DMS 273 (cell line): Measurements from ENCODE around the gene SLC4A5.
A peak's percentile ranks its signal among the peaks of the same experiment; 100 is the strongest.

Experiments used
- DNase-seq: peaks from one replicate; lab custom pipeline; 2025; ENCODE audit not compliant: unreplicated experiment; lab: John Stamatoyannopoulos, UW

The SLC4A5 gene

DNA sequence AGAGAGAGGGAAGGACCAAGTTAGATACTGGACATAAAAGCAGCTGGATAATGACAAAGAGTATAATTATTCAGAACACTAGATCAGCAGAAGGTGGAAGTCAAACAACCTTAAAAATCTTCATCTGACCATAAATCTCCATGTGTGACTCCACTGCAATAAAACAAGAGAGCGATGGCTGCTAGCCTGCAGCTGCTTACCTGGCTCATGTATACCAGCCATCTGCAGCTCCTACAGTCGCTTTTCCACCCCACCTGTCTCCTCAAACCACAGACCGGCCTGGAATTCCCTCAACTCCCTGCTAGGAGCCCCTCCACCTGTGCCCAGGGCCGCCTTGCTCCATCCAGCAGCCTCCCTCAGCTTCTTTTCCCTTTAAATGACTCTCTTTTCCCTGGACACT lies 64.5 kb downstream of the SLC4A5 start:
- DNase-seq = no peak

DNA sequence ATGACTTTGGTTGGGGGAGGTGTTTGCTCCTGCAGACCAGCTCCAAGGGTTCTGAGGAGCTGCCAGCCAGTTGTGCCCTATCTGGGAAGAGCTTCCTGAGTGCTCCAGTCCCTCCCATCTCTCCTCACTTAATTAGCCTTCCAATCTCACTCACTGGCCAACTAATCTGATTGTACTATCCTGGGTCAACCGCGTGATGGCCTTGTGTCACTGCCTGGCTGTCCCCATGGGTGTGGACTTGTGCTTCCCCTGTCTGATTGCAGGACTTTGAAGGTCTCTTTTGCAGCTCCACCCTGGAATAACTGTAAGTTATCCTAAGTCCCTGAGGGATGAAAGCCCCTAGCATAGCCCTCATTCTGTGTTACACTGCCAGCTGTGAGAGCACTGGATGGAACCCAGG lies 65.0 kb downstream of the SLC4A5 start:
- no peak for DNase-seq

- no peak for DNase-seq
Measured at GRCh38 chr2:74275228-74275627, 68.0 kb downstream of the SLC4A5 start.

DNA sequence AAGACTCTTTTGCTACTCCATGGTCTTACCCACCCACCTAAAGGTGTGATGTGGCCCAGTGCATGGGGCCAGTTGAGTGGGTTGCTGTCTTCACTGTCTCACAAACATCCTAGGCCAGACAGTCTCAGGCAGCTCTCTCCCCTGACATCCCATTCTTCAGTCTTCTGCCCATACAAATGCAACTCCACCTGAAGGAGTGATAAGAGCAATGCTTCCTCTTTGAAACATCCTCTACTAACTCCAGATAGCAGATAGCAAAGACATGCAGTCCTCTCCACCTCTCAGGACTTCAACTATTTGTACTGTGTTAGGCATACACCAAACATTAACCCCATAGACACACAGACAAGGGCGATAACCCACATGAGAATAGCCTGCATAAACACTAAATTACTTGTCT lies 73.5 kb downstream of the SLC4A5 start:
- no peak for DNase-seq

GRCh38 chr2:74267068-74267467 lies 76.1 kb downstream of the SLC4A5 start:
- DNase-seq = peak; percentile 55

GRCh38 chr2:74264281-74264680 lies 78.9 kb downstream of the SLC4A5 start:
- no peak for DNase-seq

- DNase-seq = no peak
Measured at GRCh38 chr2:74262681-74263080, 80.5 kb downstream of the SLC4A5 start.

DNA sequence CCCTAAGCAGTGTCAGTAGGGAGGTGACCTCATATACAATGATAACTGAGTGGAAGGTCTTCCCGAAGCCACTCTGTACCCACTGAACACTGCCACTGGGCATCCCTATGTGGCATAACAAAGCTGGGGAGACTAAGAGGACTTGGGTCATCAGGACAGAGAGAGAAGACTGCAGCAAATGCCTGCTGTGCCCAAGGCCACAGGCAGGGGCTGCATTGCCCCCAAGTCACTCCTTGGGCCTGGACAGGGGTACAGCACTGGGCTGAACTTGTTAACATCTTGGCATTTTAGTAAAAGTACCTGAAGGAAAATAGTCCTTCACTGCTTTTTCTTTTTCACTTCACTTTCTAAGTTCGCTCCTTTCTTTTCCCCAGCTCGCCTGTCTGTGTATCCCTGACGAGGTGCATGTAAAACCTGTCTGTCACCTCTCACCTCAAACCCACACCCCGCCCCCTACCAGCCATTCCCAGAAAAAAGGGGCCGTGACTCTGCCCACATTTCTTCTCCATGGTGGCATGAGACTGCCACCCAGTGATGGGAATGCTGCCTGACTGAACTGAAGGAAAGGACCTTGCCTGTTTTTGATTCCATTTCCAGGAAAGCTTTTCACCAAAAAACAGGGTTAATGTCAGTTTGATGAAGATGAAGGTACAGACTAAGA lies 81.9 kb downstream of the SLC4A5 start:
- peak; percentile 82 for DNase-seq

GRCh38 chr2:74260495-74260894 lies 82.7 kb downstream of the SLC4A5 start:
- DNase-seq = no peak

DNA sequence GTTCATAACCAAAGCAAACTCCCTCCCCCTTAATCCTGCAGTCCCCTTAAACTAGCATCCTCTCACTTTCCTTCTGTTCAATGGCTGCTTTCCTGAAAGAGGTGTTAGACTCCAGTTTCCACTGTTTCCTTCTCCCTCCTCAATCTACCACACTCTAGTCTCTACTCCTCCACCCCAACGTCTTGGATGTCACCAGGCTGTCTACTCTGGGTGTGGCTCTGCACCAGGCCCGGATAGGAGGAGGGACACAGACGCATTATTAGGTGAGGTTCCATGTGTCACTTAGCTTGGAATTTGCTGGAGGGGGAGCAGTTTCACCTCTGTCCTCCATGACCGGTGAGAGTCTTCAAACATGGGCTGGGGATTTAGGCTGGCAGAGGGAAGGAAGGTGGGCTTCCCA lies 83.5 kb downstream of the SLC4A5 start:
- DNase-seq = no peak

GRCh38 chr2:74259191-74259590 lies 84.0 kb downstream of the SLC4A5 start:
- DNase-seq = no peak

DNA sequence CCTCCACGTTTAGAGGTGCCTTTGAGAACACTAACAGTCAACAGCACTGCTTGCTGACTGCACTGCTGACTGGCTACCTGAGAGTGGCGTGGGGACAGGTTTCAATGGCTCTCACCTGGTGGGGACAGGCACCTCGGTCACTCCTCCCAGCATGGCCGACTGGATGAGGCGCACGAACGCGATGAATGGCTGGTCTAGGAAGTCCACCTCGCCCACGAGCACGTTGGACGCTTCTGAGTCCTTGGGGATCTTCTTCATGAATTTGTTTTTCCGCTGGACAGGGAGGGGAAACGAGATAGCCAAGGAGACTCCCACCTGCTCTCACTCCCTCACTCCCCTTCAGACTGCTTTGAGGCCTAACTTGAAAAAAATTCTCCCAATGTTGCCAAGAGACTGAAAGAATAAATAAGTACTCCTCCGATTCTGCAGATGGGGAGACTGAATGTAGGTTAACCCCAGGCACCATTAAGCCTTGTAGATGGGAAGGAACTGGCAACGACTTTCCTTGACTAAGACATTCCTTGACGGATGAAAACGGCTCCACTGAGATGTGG lies 87.5 kb downstream of the SLC4A5 start:
- no peak for DNase-seq

DNA sequence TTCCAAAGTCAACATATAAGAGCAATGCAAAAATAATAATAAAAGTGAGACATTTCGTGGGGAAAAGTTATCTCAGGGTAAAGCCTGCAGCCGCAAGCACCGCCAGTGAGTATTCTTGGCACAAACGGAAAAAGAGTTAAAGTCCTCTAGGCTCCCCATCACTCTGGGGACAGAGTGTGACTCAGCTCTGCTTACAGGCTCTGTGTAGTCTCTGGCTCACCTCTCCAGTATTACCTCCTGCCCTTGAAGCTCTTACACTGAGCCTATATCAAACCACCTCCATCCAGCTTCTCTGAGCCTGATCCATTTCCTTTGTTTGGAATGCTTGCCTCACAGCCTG lies 89.3 kb downstream of the SLC4A5 start:
- no peak for DNase-seq

DNA sequence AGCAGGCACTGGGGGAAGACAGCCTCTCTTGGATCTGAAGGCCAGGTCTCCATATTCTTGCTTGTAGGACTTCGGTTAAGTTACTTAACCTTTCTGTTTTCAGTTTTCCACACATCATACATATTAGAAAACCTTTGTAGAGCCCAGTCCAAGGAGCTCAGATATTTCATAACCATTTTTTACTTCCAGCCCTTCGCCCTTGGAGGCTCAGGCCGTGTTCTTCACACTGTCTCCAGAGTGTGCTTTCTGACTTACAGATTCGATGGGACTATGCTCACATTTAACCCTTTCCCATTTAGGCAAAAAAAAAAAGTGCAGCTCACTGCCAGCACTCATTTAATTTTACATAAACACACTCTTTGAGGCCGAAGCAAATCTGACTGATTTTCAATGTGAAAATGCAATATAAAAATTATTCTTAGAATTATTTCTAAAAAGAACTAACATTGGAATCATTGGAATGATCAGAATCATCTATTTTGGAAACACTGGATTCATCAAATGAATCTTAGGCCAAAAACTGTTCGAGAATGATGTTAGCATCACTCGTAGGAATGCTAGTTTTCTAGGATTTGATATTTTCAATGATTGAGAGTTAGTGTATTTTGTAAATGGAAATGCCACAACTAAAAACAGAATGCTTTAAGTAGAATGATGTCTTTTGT lies 89.8 kb downstream of the SLC4A5 start:
- DNase-seq = no peak

- DNase-seq = no peak
Measured at GRCh38 chr2:74252862-74253261, 90.4 kb downstream of the SLC4A5 start.

DNA sequence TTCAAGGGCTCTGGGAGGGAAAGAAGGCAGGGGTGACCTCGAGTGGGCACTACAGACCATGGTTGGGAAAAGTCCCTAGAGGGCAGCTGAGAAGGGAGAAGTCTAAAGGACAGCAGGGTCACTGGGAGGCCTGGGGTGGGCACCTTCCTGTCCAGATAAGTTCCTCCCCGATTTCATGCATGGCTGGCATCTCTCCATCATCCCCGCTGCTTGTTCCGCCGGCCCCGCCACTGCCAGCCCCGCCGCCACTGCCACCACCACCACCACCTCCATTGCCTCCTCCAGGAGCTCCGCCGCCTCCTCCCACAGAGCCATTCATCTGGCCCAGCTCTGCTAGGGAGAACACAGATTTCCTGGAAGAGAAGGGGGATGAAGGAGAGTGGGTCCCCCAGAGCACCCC lies 91.2 kb downstream of the SLC4A5 start:
- no peak for DNase-seq

DNA sequence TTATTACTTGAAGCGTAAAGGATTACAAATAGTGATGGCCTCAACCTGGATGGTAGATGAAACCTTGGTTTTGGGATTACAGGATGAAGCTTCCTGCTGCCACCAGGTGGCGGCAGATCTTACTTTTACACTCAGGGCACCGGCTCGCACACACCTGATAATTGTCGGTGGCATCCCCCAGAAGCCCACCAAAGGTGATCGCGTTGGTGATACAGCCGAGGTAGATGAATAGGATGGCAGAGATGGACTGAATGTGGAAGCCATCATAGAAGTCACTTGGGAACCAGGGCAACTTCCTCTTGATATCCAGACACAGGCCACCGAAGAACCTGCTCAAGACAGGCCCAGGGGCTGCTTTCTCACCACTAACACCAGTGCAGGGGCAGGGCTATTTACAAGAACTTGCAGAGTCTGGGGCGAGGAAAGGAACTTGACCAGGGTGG lies 93.0 kb downstream of the SLC4A5 start:
- peak; percentile 69 for DNase-seq

GRCh38 chr2:74249406-74250122 lies 93.7 kb downstream of the SLC4A5 start:
- peak; percentile 29 for DNase-seq

GRCh38 chr2:74246496-74247195 lies 96.6 kb downstream of the SLC4A5 start:
- DNase-seq = no peak

DNA sequence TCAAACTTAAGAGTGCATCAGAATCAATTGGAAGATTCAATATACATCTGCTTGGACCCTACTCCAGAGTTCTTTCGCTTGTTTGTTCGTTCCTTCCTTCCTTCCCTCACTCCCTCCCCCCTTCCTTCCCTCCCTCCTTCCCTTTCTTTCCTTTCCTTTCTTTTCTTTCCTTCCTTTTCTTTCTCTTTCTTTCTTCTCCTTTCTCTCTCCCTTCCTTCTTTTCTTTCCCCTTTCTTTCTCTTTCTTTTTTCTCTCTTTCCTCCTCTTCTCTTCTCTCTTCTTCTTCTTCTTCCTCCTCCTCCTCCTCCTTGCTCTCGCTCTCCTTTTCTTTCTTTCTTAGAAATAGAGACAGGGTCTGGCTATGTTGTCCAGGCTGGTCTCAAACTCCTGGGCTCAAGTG lies 98.9 kb downstream of the SLC4A5 start:
- no peak for DNase-seq

GRCh38 chr2:74242354-74243071 lies 100.7 kb downstream of the SLC4A5 start:
- DNase-seq = no peak
